ENCODE results near the gene SYVN1.

SYVN1 gene

GRCh38 chr11:65100674-65101350 lies 33.5 kb downstream of the SYVN1 start:
- DNase-seq (ENCODE audit: low read depth), result no peak
- peak; percentile 9 for TF ChIP-seq CTCF (conservative IDR thresholded peaks at IDR 0.05; ENCODE audit: low read depth, low read length)

GRCh38 chr11:65096926-65097325 lies 37.4 kb downstream of the SYVN1 start:
- TF ChIP-seq CTCF (conservative IDR thresholded peaks at IDR 0.05; ENCODE audit: low read depth, low read length), result no peak
- H3K4me3 ChIP-seq (ENCODE audit: low read depth, low read length), result peak overlapping the region; percentile 75
- DNase-seq (ENCODE audit: low read depth), result no peak

More at GRCh38 chr11:65100674-65101350, 33.5 kb downstream of the SYVN1 start:
- no peak overlapping the region for H3K4me3 ChIP-seq (ENCODE audit: low read depth, low read length)

GRCh38 chr11:65095974-65096806 lies 38.1 kb downstream of the SYVN1 start, which contains the start of gene VPS51:
Gene VPS51, plus strand, starts transcription at chr11:65096214. Its CDS starts 37 bp downstream, at chr11:65096251.
- no peak for TF ChIP-seq CTCF (conservative IDR thresholded peaks at IDR 0.05; ENCODE audit: low read depth, low read length)
- peak within 1 kb of the TSS; percentile 75 for H3K4me3 ChIP-seq (ENCODE audit: low read depth, low read length)
- DNase-seq (ENCODE audit: low read depth), result peak; percentile 95

GRCh38 chr11:65095427-65095826 lies 38.9 kb downstream of the SYVN1 start:
- H3K4me3 ChIP-seq (ENCODE audit: low read depth, low read length), result peak overlapping the region; percentile 75
- no peak for TF ChIP-seq CTCF (conservative IDR thresholded peaks at IDR 0.05; ENCODE audit: low read depth, low read length)
- no peak for DNase-seq (ENCODE audit: low read depth)

- TF ChIP-seq CTCF (conservative IDR thresholded peaks at IDR 0.05; ENCODE audit: low read depth, low read length), result no peak
- H3K4me3 ChIP-seq (ENCODE audit: low read depth, low read length), result no peak overlapping the region
Measured at GRCh38 chr11:65090628-65091027, 43.7 kb downstream of the SYVN1 start.

GRCh38 chr11:65089621-65090020 lies 44.7 kb downstream of the SYVN1 start:
- H3K4me3 ChIP-seq (ENCODE audit: low read depth, low read length), result no peak overlapping the region
- DNase-seq (ENCODE audit: low read depth), result no peak
- TF ChIP-seq CTCF (conservative IDR thresholded peaks at IDR 0.05; ENCODE audit: low read depth, low read length), result no peak

More at GRCh38 chr11:65090628-65091027, 43.7 kb downstream of the SYVN1 start:
- DNase-seq (ENCODE audit: low read depth), result no peak
